Activated naive CD4-positive, alpha-beta T cell treated with anti-CD3 and anti-CD28 coated beads, Interleukin-2, amount 50 U/mL, for 16 hours (primary cell): ENCODE measurements around the gene SP100.
"Not testable (repeated sequence)": the region's sequence is repeated elsewhere in the genome, so short reads cannot be mapped to it uniquely, and the experiment has no call there.

ENCODE experiments used
- DNase-seq: peaks from one replicate; pipeline ENCODE4 v3.0.0-alpha.2; 2020

SP100 gene

GRCh38 chr2:230422149-230422548, 6.1 kb downstream of the SP100 start:
- DNase-seq, result no peak

GRCh38 chr2:230423851-230424458, 8.0 kb downstream of the SP100 start:
- DNase-seq, result no peak

- DNase-seq, result no peak
Observed at GRCh38 chr2:230425377-230425776, 9.4 kb downstream of the SP100 start.

- DNase-seq, result no peak
Observed at GRCh38 chr2:230429513-230429912, 13.5 kb downstream of the SP100 start.

- DNase-seq, result no peak
Observed at GRCh38 chr2:230430957-230431910, 15.2 kb downstream of the SP100 start.

GRCh38 chr2:230434677-230435324, 18.8 kb downstream of the SP100 start:
- DNase-seq, result no peak

- no peak for DNase-seq
Observed at GRCh38 chr2:230435431-230435830, 19.4 kb downstream of the SP100 start.

GRCh38 chr2:230439121-230439520, 23.1 kb downstream of the SP100 start:
- DNase-seq, result not testable (repeated sequence)

- DNase-seq, result no peak
Observed at GRCh38 chr2:230439590-230439989, 23.6 kb downstream of the SP100 start.

- no peak for DNase-seq
Observed at GRCh38 chr2:230441227-230441897, 25.4 kb downstream of the SP100 start.

GRCh38 chr2:230443541-230443940, 27.5 kb downstream of the SP100 start:
- no peak for DNase-seq

GRCh38 chr2:230444832-230445231, 28.8 kb downstream of the SP100 start:
- DNase-seq, result no peak

- DNase-seq, result no peak
Observed at GRCh38 chr2:230447036-230447435, 31.0 kb downstream of the SP100 start.

- no peak for DNase-seq
Observed at GRCh38 chr2:230447455-230448451, 31.8 kb downstream of the SP100 start.

- DNase-seq, result no peak
Observed at GRCh38 chr2:230449901-230450467, 34.0 kb downstream of the SP100 start.

- DNase-seq, result no peak
Observed at GRCh38 chr2:230453006-230453405, 37.0 kb downstream of the SP100 start.

GRCh38 chr2:230455005-230455684, 39.1 kb downstream of the SP100 start:
- DNase-seq, result no peak

- DNase-seq, result no peak
Observed at GRCh38 chr2:230457073-230457768, 41.2 kb downstream of the SP100 start.

GRCh38 chr2:230457793-230458192, 41.8 kb downstream of the SP100 start:
- no peak for DNase-seq

- DNase-seq, result no peak
Observed at GRCh38 chr2:230459216-230459615, 43.2 kb downstream of the SP100 start.
